Ectodermal cell (in vitro differentiated cells): ENCODE measurements around the gene HECTD3.

Source experiments
- H3K27ac ChIP-seq: 2 replicates; pipeline ENCODE4 v1.7.0; 2013; ENCODE audit warnings: mild to moderate bottlenecking, low read depth, low read length; ENCODE audit not compliant: insufficient read depth, poor library complexity, severe bottlenecking
- H3K27me3 ChIP-seq: 2 replicates; pipeline ENCODE4 v1.7.0; 2013; ENCODE audit warnings: mild to moderate bottlenecking, low read length; ENCODE audit not compliant: insufficient read depth, control insufficient read depth, poor library complexity, severe bottlenecking
- H3K36me3 ChIP-seq: one replicate; pipeline ENCODE4 v1.7.0; 2013; ENCODE audit warnings: low read length; ENCODE audit not compliant: control insufficient read depth, insufficient read depth
- H3K4me1 ChIP-seq: one replicate; pipeline ENCODE4 v1.7.0; 2013; ENCODE audit warnings: low read length; ENCODE audit not compliant: control insufficient read depth, insufficient read depth
- H3K4me3 ChIP-seq: 2 replicates; pipeline ENCODE4 v1.7.0; 2013; ENCODE audit warnings: low read depth, low read length, control low read depth; ENCODE audit not compliant: insufficient read depth
- H3K9me3 ChIP-seq: 2 replicates; pipeline ENCODE4 v1.7.0; 2013; ENCODE audit warnings: mild to moderate bottlenecking, low read length, moderate library complexity; ENCODE audit not compliant: control insufficient read depth
- WGBS, 2 experiments: methylation state at CpG; one replicate each; pipeline ENCODE4 v1.1.7; 2013; ENCODE audit warnings: missing lambda C conversion rate in 2 of 2; 5-methylcytosine and 5-hydroxymethylcytosine counted together

Gene HECTD3

DNA sequence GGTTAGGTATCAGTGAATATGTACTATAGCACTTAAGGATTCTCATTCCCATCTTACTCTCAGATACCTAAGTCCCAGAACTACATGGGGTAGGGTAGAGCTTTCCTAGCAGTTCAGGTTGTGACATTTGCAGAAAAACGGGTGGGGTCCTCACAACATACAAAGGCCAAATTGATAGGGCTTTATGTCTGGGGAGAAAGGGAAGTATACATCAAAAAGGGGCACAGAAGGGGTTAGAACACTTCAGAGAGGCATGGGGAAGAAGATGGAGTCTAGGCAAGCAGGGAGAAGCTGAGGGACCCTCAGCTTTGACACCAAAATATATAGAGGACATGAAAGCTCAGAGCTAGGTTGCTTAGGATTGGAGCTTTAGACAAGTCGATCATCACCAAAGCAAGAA, 4.6 kb upstream of the HECTD3 start:
- H3K9me3 ChIP-seq = no peaks in the 10 kb centered on the region
- H3K4me3 ChIP-seq = no peak overlapping the region
- H3K36me3 ChIP-seq = no peaks in the 10 kb centered on the region
- H3K27ac ChIP-seq = no peak overlapping the region
- no peaks in the 10 kb centered on the region for H3K4me1 ChIP-seq
- 76 to 87% methylated on average over 2 of the region's 2 CpGs for WGBS, 2 experiments
- no peaks in the 10 kb centered on the region for H3K27me3 ChIP-seq

DNA sequence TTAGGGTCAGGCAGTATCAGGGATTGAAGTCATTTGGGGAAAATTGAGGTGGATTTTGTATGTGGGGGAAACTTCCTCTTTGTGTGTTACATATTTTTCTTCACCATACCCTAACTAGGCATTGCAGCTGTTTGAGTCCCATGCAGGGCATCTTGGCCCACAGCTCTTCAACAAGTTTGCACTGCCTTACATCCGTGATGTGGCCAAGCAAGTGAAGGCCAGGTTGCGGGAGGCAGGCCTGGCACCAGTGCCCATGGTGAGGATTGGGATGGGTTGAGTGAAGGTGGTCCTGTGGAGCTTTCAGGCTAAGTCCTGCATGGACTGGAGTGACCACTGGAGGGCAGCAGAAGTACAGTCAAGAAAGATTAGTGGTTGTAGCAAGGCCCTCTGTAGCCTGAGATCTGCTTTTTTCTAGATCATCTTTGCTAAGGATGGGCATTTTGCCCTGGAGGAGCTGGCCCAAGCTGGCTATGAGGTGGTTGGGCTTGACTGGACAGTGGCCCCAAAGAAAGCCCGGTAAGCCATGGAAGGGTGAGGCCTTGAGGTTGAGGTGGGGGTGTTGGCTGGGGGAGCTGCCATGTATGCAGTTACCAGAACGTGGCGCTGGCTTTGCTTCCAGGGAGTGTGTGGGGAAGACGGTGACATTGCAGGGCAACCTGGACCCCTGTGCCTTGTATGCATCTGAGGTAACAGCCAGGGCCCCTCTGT, 3.4 kb upstream of the HECTD3 start:
- no peaks in the 10 kb centered on the region for H3K4me1 ChIP-seq
- no peaks in the 10 kb centered on the region for H3K9me3 ChIP-seq
- peaks cover 5% of the 10 kb centered on the region for H3K27me3 ChIP-seq
- no peak overlapping the region for H3K27ac ChIP-seq
- no peaks in the 10 kb centered on the region for H3K36me3 ChIP-seq
- 70 to 72% methylated on average over 6 of the region's 6 CpGs for WGBS, 2 experiments
- no peak overlapping the region for H3K4me3 ChIP-seq

- Histone ChIP-seq H3K27me3 (peaks cover 5% of the 10 kb centered on the region), H3K9me3 (no peaks in the 10 kb centered on the region), H3K36me3 (no peaks in the 10 kb centered on the region), H3K27ac (no peak overlapping the region), H3K4me3 (no peak overlapping the region), H3K4me1 (no peaks in the 10 kb centered on the region)
- 85 to 86% methylated on average over 12 of the region's 12 CpGs for WGBS, 2 experiments
These were observed 2.6 kb upstream of the HECTD3 start for GRCh38 chr1:45013551-45014209.

- Histone ChIP-seq H3K27me3 (peaks cover 5% of the 10 kb centered on the region), H3K9me3 (no peaks in the 10 kb centered on the region), H3K27ac (no peak overlapping the region), H3K4me3 (peak overlapping the region; percentile 46), H3K4me1 (no peaks in the 10 kb centered on the region), H3K36me3 (no peaks in the 10 kb centered on the region)
- WGBS, 2 experiments = 8 to 9% methylated on average over 21 of the region's 21 CpGs
These were observed 1.6 kb upstream of the HECTD3 start for GRCh38 chr1:45012639-45013278.

DNA sequence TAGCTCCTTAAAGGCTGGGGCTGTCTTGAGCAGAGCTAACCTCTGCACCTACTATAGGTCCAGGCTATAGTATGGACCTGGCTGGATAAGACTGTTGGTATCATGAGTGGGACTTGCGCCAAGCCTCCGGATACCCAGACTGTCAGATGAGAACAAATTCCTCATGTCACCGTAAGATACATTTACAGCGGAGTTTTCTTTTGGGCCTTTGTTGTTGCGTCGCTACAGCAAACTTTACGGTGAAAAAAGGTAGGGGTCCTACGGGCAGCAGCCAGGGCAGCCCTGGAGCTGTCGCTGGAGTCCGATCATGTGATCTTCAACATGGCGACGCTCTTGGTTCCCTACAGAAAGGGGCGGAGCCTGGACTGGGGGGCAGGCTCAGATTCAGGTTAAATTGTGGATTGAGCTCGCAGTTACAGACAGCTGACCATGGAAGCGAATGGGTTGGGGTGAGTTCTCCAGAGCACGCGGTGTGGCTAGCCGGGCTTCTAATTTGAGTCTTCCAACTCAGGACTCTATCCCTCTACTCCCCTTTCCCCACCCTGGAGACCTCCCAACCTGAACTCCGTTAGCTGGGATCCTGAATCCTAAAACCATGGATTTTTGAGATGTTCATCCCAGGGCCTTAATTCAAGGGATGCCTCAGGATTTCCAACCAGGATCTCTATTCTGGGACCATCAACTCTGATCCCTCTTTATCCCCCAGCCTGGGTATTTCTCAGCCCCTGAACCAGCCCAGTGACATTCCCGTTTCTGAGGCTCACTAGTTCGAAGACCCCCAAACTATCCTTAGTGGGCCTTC, 914 bp upstream of the HECTD3 start, which contains the start of gene UROD:
TSS of gene UROD (plus strand) at position 418 of the 802 bp plus-strand sequence. CDS start at position 430, 12 bp downstream.
- H3K9me3 ChIP-seq = no peaks in the 10 kb centered on the region
- H3K4me1 ChIP-seq = no peaks in the 10 kb centered on the region
- peak within 1 kb of the TSS; percentile 70 for H3K27ac ChIP-seq
- H3K27me3 ChIP-seq = peaks cover 5% of the 10 kb centered on the region
- H3K36me3 ChIP-seq = no peaks in the 10 kb centered on the region
- H3K4me3 ChIP-seq = peak within 1 kb of the TSS; percentile 80
- WGBS, 2 experiments = 5 to 6% methylated on average over 21 of the region's 21 CpGs

GRCh38 chr1:45009956-45010854, 919 bp downstream of the HECTD3 start:
- H3K4me3 ChIP-seq = peak overlapping the region; percentile 80
- no peak overlapping the region for H3K27ac ChIP-seq
- peaks cover 5% of the 10 kb centered on the region for H3K27me3 ChIP-seq
- 28 to 29% methylated on average over 41 of the region's 41 CpGs for WGBS, 2 experiments
- no peaks in the 10 kb centered on the region for H3K36me3 ChIP-seq
- no peaks in the 10 kb centered on the region for H3K4me1 ChIP-seq
- H3K9me3 ChIP-seq = no peaks in the 10 kb centered on the region

DNA sequence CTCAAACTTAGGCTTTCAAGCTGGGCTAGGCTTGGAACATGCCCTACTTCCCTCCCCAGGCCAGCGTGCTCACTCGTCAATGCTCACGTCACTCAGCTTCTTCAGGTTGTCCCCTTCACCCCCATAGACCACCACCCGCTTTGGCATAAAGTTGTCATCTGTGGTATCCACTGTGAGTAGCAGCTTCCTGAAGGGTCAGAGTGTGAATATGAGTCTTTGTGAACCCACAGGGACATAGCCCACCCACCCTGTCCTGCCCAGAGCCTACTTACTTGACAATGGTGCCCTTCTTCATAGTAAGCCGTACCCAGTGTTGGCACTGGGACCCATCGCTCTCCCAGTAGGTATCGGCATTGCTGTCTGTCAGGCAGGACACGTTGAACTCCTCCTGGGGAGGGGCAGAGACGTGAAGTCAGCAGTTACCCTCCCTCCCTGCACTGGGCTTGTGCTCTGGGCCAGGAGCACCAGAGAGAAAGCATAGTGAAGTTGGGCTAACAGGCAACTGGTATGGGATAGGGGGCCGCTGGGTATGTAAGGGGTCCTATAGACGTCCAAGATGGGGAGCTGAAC, 1.7 kb downstream of the HECTD3 start:
- 93 to 96% methylated on average over 10 to 11 of the region's 11 CpGs for WGBS, 2 experiments

DNA sequence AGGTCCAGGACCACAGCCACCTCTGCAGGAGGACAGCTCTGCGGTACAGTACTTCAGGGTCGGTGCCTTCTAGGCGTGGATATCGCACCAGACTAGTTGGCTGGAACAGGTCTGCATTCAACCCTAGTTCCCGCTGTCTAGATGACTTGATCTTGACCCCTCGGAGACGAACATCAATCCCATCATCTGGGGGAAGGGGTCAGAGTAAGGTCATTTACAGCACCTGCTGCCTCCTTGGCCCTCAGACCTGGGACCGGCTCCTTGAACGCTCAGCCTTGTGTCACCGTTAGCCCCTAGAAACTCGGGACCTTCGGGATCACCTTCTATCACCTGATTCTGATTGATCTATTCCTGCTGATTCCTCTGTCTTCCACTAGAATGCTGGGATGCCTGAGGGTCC, 2.6 kb downstream of the HECTD3 start:
- Histone ChIP-seq H3K36me3 (peaks cover 5% of the 10 kb centered on the region), H3K4me1 (no peaks in the 10 kb centered on the region), H3K27me3 (peaks cover 5% of the 10 kb centered on the region), H3K4me3 (no peak overlapping the region), H3K9me3 (no peaks in the 10 kb centered on the region), H3K27ac (no peak overlapping the region)
- WGBS, 2 experiments = 94 to 96% methylated on average over 12 of the region's 12 CpGs

More for the DNA sequence above, 1.7 kb downstream of the HECTD3 start:
- Histone ChIP-seq H3K9me3 (no peaks in the 10 kb centered on the region), H3K4me1 (no peaks in the 10 kb centered on the region), H3K27me3 (peaks cover 5% of the 10 kb centered on the region), H3K4me3 (no peak overlapping the region), H3K36me3 (peaks cover under 1% of the 10 kb centered on the region), H3K27ac (no peak overlapping the region)

- WGBS, 2 experiments = 91 to 99% methylated on average over 3 of the region's 3 CpGs
- Histone ChIP-seq H3K27ac (no peak overlapping the region), H3K9me3 (no peaks in the 10 kb centered on the region), H3K27me3 (peaks cover 5% of the 10 kb centered on the region), H3K4me3 (no peak overlapping the region), H3K4me1 (no peaks in the 10 kb centered on the region), H3K36me3 (peaks cover 8% of the 10 kb centered on the region)
These were observed 3.0 kb downstream of the HECTD3 start for GRCh38 chr1:45008076-45008475.
